ENCODE measurements around the gene DLGAP1. TPM values are rescaled to one million over a fixed set of nuclear protein-coding genes. Genes with fewer than 3 reads are reported as not detected.

Gene DLGAP1
- total and polyA plus RNA-seq, 2 experiments from 2014 or later = 17.0 to 48.5 TPM

- no peaks in the 10 kb centered on the region for H3F3A ChIP-seq (replicated peaks; ENCODE audit: low read depth)
- no peak overlapping the region for H3K27ac ChIP-seq (ENCODE audit: low read depth)
- no peaks in the 10 kb centered on the region for H4K20me1 ChIP-seq (replicated peaks; ENCODE audit: insufficient read depth)
- ATAC-seq (no peak), DNase-seq (ENCODE audit: low spot score) (no peak)
- no peaks in the 10 kb centered on the region for H3K4me1 ChIP-seq (ENCODE audit: insufficient read depth)
- no peaks in the 10 kb centered on the region for H3K79me2 ChIP-seq (replicated peaks; ENCODE audit: insufficient read depth)
- H3K27me3 ChIP-seq (ENCODE audit: insufficient read depth) = no peaks in the 10 kb centered on the region
- no peak overlapping the region for H3K4me2 ChIP-seq
- H2AFZ ChIP-seq = no peak overlapping the region
- no peaks in the 10 kb centered on the region for H3K9me2 ChIP-seq (ENCODE audit: insufficient read depth)
- H3K4me3 Mint-ChIP-seq = no peak overlapping the region
- H3K27me3 Mint-ChIP-seq (ENCODE audit: insufficient read depth, low read depth, poor library complexity) = no peaks in the 10 kb centered on the region
- peaks cover 12% of the 10 kb centered on the region; the same call in 2 of the 3 replicates for H3K4me1 Mint-ChIP-seq
- H3K36me3 ChIP-seq (ENCODE audit: insufficient read depth) = no peaks in the 10 kb centered on the region
- H3K27ac Mint-ChIP-seq = no peak overlapping the region
- TF ChIP-seq JUNB (IDR thresholded peaks at IDR 0.05; ENCODE audit: unreplicated experiment) (no peak), POLR2AphosphoS5 (IDR thresholded peaks at IDR 0.05; ENCODE audit: low read depth) (no peak), REST (IDR thresholded peaks at IDR 0.05; ENCODE audit: unreplicated experiment) (no peak), EZH2phosphoT487 (IDR thresholded peaks at IDR 0.05; ENCODE audit: unreplicated experiment) (no peak), NANOG (IDR thresholded peaks at IDR 0.05; ENCODE audit: borderline replicate concordance) (no peak), CREB1 (CRISPR knock-in tag; IDR thresholded peaks at IDR 0.05; ENCODE audit: low read depth) (no peak), ZNF462 (CRISPR knock-in tag; IDR thresholded peaks at IDR 0.05) (no peak), ZNF114 (CRISPR knock-in tag; IDR thresholded peaks at IDR 0.05) (no peak), STAT1 (IDR thresholded peaks at IDR 0.05; ENCODE audit: unreplicated experiment) (no peak), ZNF331 (CRISPR knock-in tag; IDR thresholded peaks at IDR 0.05; ENCODE audit: low read depth) (no peak)
- peaks cover 6% of the 10 kb centered on the region; the same call in 1 of the 3 replicates for H3K36me3 Mint-ChIP-seq (ENCODE audit: low read depth)
- H3K9me3 Mint-ChIP-seq = peaks cover 5% of the 10 kb centered on the region; the same call in 2 of the 3 replicates
- H3K4me3 ChIP-seq = no peak overlapping the region
Observed at GRCh38 chr18:3950668-3951404, 504.3 kb downstream of the DLGAP1 start.

All from GM23338 (cell line).